Memory B cell (primary cell): ENCODE data around the gene ANO2.
"Not testable (repeated sequence)": the region's sequence is repeated elsewhere in the genome, so short reads cannot be mapped to it uniquely, and the experiment has no call there.

Experiments
- ATAC-seq: fragments of 150-1000 bp; cut with Tn5 transposase; 2 replicates; pipeline ENCODE4 v1.10.0; 2021; ENCODE audit warnings: low read depth, mild to moderate bottlenecking, moderate library complexity
- DNase-seq, 2 donors: peaks; one replicate each; pipeline ENCODE4 v3.0.0; 2022; ENCODE audit warnings: low spot score in 2 of 2
- H3K27ac Mint-ChIP-seq: one replicate; pipeline ENCODE4 v1.8.0; 2022; ENCODE audit warnings: mild to moderate bottlenecking, moderate library complexity, mixed read lengths
- H3K27me3 Mint-ChIP-seq: one replicate; pipeline ENCODE4 v1.8.0; 2022; ENCODE audit warnings: mixed read lengths
- H3K36me3 Mint-ChIP-seq: one replicate; pipeline ENCODE4 v1.8.0; 2022; ENCODE audit warnings: mild to moderate bottlenecking, mixed read lengths
- H3K4me1 Mint-ChIP-seq: one replicate; pipeline ENCODE4 v1.8.0; 2022; ENCODE audit warnings: mixed read lengths
- H3K4me3 Mint-ChIP-seq: one replicate; pipeline ENCODE4 v1.8.0; 2022; ENCODE audit warnings: mild to moderate bottlenecking, moderate library complexity, mixed read lengths
- H3K9me3 Mint-ChIP-seq: one replicate; pipeline ENCODE4 v1.8.0; 2022; ENCODE audit warnings: mixed read lengths

Gene ANO2

DNA sequence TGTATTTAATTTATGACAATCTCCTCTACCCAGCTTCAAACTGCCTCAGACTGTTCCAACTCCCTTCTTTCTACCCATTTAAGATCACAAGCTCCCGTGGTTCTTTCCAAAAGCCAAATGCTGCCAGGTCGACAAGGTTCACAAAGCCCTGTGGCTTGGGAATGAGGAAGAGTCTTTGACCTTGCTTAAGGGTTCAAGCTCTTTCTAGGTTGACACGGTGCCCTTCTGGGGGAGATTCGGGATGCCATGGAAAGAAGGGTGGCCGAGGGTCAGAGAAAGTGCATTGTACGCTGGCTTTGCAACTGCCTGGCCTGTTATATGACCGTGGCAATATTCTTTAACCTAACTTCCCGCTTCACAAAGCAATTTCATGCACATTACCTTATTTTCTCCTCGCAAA is 239.3 kb downstream of the ANO2 start:
- peaks cover 7% of the 10 kb centered on the region for H3K9me3 Mint-ChIP-seq
- DNase-seq = no peak
- peaks cover 6% of the 10 kb centered on the region for H3K27me3 Mint-ChIP-seq
- H3K36me3 Mint-ChIP-seq = no peaks in the 10 kb centered on the region
- no peak overlapping the region for H3K27ac Mint-ChIP-seq
- no peaks in the 10 kb centered on the region for H3K4me1 Mint-ChIP-seq
- no peak overlapping the region for H3K4me3 Mint-ChIP-seq
- ATAC-seq = no peak

DNA sequence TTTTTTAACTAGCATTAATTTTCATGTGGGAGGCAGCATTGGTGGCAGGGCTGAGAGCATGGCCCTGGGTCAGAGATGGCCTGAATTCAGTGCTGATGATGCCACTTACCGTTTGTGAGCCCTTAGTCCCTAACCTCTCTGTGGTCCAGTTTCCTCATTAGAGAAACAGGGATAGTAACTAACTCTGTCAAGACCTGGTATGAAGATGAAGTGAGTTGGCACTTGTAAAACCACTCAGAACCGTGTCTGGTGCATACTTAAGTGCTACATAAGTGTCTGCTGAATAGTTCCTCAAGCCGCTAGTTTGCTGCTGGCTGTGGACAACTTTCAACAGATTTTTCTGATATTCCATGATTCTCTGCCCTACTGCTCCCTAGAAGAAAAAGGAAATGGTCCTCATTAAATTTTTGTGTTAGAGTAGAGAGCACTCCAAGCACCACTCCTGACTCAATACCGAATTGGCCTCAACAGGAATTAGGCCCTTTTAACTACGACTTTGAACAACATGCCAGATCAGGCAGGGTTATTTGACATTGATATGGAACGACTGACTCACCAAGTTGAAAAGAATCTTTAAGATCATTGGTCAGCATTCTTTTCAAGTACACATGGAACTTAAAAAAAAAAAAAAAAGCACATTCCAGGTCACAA is 250.2 kb downstream of the ANO2 start:
- Mint-ChIP-seq H3K36me3 (no peaks in the 10 kb centered on the region), H3K4me3 (no peak overlapping the region), H3K27ac (no peak overlapping the region), H3K27me3 (peaks cover 4% of the 10 kb centered on the region), H3K9me3 (peaks cover 3% of the 10 kb centered on the region), H3K4me1 (no peaks in the 10 kb centered on the region)
- ATAC-seq (no peak), DNase-seq (no peak)

DNA sequence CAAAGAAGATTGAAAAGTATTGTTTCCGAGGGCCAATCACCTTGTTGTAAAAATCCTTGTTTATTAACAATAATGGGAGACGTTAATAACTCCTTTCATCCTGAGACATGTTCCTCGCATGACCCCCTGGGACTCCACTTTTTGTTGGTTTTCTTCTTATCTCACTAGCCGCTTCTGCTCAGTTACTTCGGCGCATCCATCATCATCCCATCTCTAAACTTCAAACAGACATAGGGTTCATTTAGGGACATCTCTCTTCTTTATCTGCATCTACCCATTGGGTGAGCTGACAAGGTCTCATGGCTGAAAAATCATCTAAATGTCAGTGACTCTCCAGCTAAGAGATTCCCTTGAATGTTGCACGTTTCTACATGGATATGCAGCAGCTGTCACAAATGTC is 252.2 kb downstream of the ANO2 start:
- Mint-ChIP-seq H3K27ac (no peak overlapping the region), H3K4me1 (no peaks in the 10 kb centered on the region), H3K9me3 (peaks cover 2% of the 10 kb centered on the region), H3K27me3 (peaks cover 5% of the 10 kb centered on the region), H3K4me3 (no peak overlapping the region), H3K36me3 (no peaks in the 10 kb centered on the region)
- ATAC-seq (no peak), DNase-seq (no peak)

- no peaks in the 10 kb centered on the region for H3K36me3 Mint-ChIP-seq
- H3K9me3 Mint-ChIP-seq = peaks cover 2% of the 10 kb centered on the region
- no peak overlapping the region for H3K27ac Mint-ChIP-seq
- peaks cover 5% of the 10 kb centered on the region for H3K27me3 Mint-ChIP-seq
- ATAC-seq (no peak), DNase-seq (no peak)
- no peak overlapping the region for H3K4me3 Mint-ChIP-seq
- H3K4me1 Mint-ChIP-seq = no peaks in the 10 kb centered on the region
These were observed 253.1 kb downstream of the ANO2 start for GRCh38 chr12:5691943-5692342.

DNA sequence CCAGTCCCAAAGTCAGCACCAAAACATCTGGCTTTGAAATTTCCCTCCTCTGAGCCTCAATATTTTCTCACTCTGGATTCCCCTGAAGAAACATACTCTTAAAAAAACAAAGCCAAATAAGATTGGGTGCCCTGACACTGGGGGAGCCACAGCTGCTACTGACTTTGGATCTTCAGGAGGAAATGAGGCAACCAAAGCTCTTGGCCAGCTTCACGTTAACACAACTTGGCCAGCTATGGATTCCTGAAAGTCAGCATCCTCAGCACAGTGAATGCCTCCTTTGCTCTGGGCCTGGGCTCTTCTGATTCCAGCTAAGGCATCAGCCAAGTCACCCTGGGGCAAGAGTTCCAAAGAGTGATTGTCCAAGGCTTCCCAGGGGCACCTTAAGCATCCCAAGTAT is 254.8 kb downstream of the ANO2 start:
- Mint-ChIP-seq H3K4me3 (no peak overlapping the region), H3K4me1 (no peaks in the 10 kb centered on the region), H3K9me3 (peaks cover 2% of the 10 kb centered on the region), H3K36me3 (no peaks in the 10 kb centered on the region), H3K27ac (no peak overlapping the region), H3K27me3 (peaks cover 5% of the 10 kb centered on the region)
- DNase-seq (no peak), ATAC-seq (no peak)

- DNase-seq (no peak), ATAC-seq (no peak)
- no peak overlapping the region for H3K4me3 Mint-ChIP-seq
- H3K27ac Mint-ChIP-seq = no peak overlapping the region
- peaks cover 2% of the 10 kb centered on the region for H3K9me3 Mint-ChIP-seq
- H3K27me3 Mint-ChIP-seq = peaks cover 5% of the 10 kb centered on the region
- H3K4me1 Mint-ChIP-seq = no peaks in the 10 kb centered on the region
- no peaks in the 10 kb centered on the region for H3K36me3 Mint-ChIP-seq
These were observed 255.3 kb downstream of the ANO2 start for GRCh38 chr12:5689773-5690172.

DNA sequence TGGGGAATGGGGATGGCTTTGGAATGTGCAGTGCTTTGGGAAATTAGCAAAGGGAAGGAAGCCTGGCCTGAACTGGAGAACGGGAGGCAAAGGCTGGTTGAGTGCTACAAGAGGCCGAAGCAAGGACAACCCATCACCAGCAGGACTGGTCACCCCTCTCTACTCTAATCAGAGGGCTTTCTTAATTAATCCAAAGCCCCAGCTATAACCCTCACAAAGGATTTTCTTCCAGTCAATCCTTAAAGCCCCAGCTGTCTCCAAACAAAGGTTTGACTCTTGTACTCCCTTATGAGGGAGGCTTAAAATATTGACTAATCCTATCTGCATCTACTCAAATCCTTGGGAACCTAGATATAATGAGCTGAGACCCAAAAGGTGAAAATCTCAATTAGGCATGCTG is 256.8 kb downstream of the ANO2 start:
- H3K27ac Mint-ChIP-seq = no peak overlapping the region
- no peaks in the 10 kb centered on the region for H3K4me1 Mint-ChIP-seq
- H3K27me3 Mint-ChIP-seq = peaks cover 5% of the 10 kb centered on the region
- no peak overlapping the region for H3K4me3 Mint-ChIP-seq
- DNase-seq (no peak), ATAC-seq (no peak)
- peaks cover 2% of the 10 kb centered on the region for H3K9me3 Mint-ChIP-seq
- H3K36me3 Mint-ChIP-seq = no peaks in the 10 kb centered on the region

- Mint-ChIP-seq H3K4me3 (no peak overlapping the region), H3K27ac (no peak overlapping the region), H3K9me3 (no peaks in the 10 kb centered on the region), H3K36me3 (no peaks in the 10 kb centered on the region), H3K27me3 (peaks cover 3% of the 10 kb centered on the region), H3K4me1 (no peaks in the 10 kb centered on the region)
- no peak for ATAC-seq
- DNase-seq = no peak
These were observed 259.1 kb downstream of the ANO2 start for GRCh38 chr12:5685935-5686334.

DNA sequence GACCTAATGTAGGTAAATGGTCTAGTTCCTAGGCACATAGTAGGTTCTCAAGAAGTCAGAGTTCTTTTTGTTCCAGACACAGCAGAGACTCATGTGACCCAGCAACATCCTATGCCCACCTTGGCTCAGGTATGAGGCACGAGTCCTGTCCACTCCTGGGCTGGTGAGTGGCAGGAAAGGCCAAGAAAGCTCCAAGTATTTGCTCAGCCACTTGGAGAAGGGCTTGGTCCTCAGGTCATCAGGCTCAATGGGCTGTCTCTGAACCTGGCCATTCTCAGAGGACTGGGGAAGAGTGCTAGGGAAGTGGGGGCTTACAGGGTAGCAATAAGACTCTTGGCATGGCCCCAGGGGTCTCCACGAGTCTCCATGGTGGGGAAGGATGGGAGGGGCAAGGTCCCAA is 260.1 kb downstream of the ANO2 start:
- Mint-ChIP-seq H3K27me3 (peaks cover 3% of the 10 kb centered on the region), H3K4me3 (no peak overlapping the region), H3K36me3 (no peaks in the 10 kb centered on the region), H3K27ac (no peak overlapping the region), H3K9me3 (no peaks in the 10 kb centered on the region), H3K4me1 (no peaks in the 10 kb centered on the region)
- no peak for DNase-seq
- ATAC-seq = no peak

- H3K9me3 Mint-ChIP-seq = no peaks in the 10 kb centered on the region
These were observed 262.5 kb downstream of the ANO2 start for GRCh38 chr12:5682581-5682980.

GRCh38 chr12:5678176-5678575 is 266.9 kb downstream of the ANO2 start:
- Mint-ChIP-seq H3K27me3 (peaks cover 15% of the 10 kb centered on the region), H3K27ac (no peak overlapping the region), H3K4me3 (no peak overlapping the region), H3K4me1 (no peaks in the 10 kb centered on the region), H3K9me3 (no peaks in the 10 kb centered on the region), H3K36me3 (no peaks in the 10 kb centered on the region)
- ATAC-seq = no peak
- no peak for DNase-seq

More at GRCh38 chr12:5682581-5682980, 262.5 kb downstream of the ANO2 start:
- DNase-seq = no peak
- ATAC-seq = no peak
- no peaks in the 10 kb centered on the region for H3K4me1 Mint-ChIP-seq
- H3K4me3 Mint-ChIP-seq = no peak overlapping the region
- H3K27me3 Mint-ChIP-seq = peaks cover 6% of the 10 kb centered on the region
- H3K36me3 Mint-ChIP-seq = no peaks in the 10 kb centered on the region
- no peak overlapping the region for H3K27ac Mint-ChIP-seq

GRCh38 chr12:5669624-5670023 is 275.4 kb downstream of the ANO2 start:
- not testable (repeated sequence) for ATAC-seq, H3K9me3 Mint-ChIP-seq, H3K27ac Mint-ChIP-seq, DNase-seq, H3K4me3 Mint-ChIP-seq, H3K27me3 Mint-ChIP-seq, H3K4me1 Mint-ChIP-seq, H3K36me3 Mint-ChIP-seq

GRCh38 chr12:5665615-5666014 is 279.4 kb downstream of the ANO2 start:
- ATAC-seq (no peak), DNase-seq (no peak)
- Mint-ChIP-seq H3K27ac (no peak overlapping the region), H3K27me3 (no peaks in the 10 kb centered on the region), H3K4me1 (no peaks in the 10 kb centered on the region), H3K4me3 (no peak overlapping the region), H3K36me3 (no peaks in the 10 kb centered on the region), H3K9me3 (peaks cover 2% of the 10 kb centered on the region)

GRCh38 chr12:5661811-5662210 is 283.2 kb downstream of the ANO2 start:
- Mint-ChIP-seq H3K27me3 (no peaks in the 10 kb centered on the region), H3K4me3 (no peak overlapping the region), H3K27ac (no peak overlapping the region), H3K4me1 (no peaks in the 10 kb centered on the region), H3K36me3 (no peaks in the 10 kb centered on the region), H3K9me3 (peaks cover 2% of the 10 kb centered on the region)
- no peak for DNase-seq
- no peak for ATAC-seq

GRCh38 chr12:5660238-5660637 is 284.8 kb downstream of the ANO2 start:
- Mint-ChIP-seq H3K27ac (no peak overlapping the region), H3K27me3 (no peaks in the 10 kb centered on the region)

More at GRCh38 chr12:5660238-5660637, 284.8 kb downstream of the ANO2 start:
- H3K9me3 Mint-ChIP-seq = peaks cover 2% of the 10 kb centered on the region
- ATAC-seq = no peak
- no peak for DNase-seq
- no peaks in the 10 kb centered on the region for H3K4me1 Mint-ChIP-seq
- no peaks in the 10 kb centered on the region for H3K36me3 Mint-ChIP-seq
- no peak overlapping the region for H3K4me3 Mint-ChIP-seq
